Measurements from ENCODE around the gene EFNB2. TPM values are rescaled to one million over a fixed set of nuclear protein-coding genes. Genes with fewer than 3 reads are reported as not detected.

EFNB2 gene
- total and polyA plus RNA-seq, 2 of the 13 experiments (the other 11 are each of a cell fraction or from before 2014, with no cell fraction given): 0.11 to 0.20 TPM

- TF ChIP-seq RERE (CRISPR knock-in tag; IDR thresholded peaks at IDR 0.05; ENCODE audit: low read depth) (0 out of 2 replicates have a peak, but pooled peaks have one; percentile 9), HMG20B (CRISPR knock-in tag; conservative IDR thresholded peaks at IDR 0.05) (no peak), ZNF577 (CRISPR knock-in tag; IDR thresholded peaks at IDR 0.05; ENCODE audit: borderline replicate concordance, low read depth) (no peak), SNAI1 (CRISPR knock-in tag; IDR thresholded peaks at IDR 0.05; ENCODE audit: borderline replicate concordance) (no peak), ZBTB25 (CRISPR knock-in tag; IDR thresholded peaks at IDR 0.05) (no peak), RNF219 (CRISPR knock-in tag; IDR thresholded peaks at IDR 0.05) (no peak), IRF2 (CRISPR knock-in tag; IDR thresholded peaks at IDR 0.05) (no peak), NFKBIZ (CRISPR knock-in tag; IDR thresholded peaks at IDR 0.05) (no peak), KDM5A (IDR thresholded peaks at IDR 0.05; ENCODE audit: borderline replicate concordance, low read length) (no peak; the same call in 1 of the 2 replicates), ZFP91 (CRISPR knock-in tag; IDR thresholded peaks at IDR 0.05; ENCODE audit: borderline replicate concordance) (no peak), ZNF451 (CRISPR knock-in tag; IDR thresholded peaks at IDR 0.05) (no peak), DBP (CRISPR knock-in tag; IDR thresholded peaks at IDR 0.05; ENCODE audit: not compliant biosample characterization) (no peak), ZFP36L1 (CRISPR knock-in tag; IDR thresholded peaks at IDR 0.05) (no peak), NCOA5 (CRISPR knock-in tag; IDR thresholded peaks at IDR 0.05) (no peak), CEBPG (CRISPR knock-in tag; IDR thresholded peaks at IDR 0.05) (peak; percentile 28), ZNF10 (CRISPR knock-in tag; IDR thresholded peaks at IDR 0.05; ENCODE audit: borderline replicate concordance, low read depth) (no peak)
Measured at GRCh38 chr13:106568299-106569003, 33.0 kb upstream of the EFNB2 start (continued).
